HEK293 (cell line): ENCODE data around the gene BTAF1.

Experiments used
- CTCF ChIA-PET: fragments of 350-600 bp; formaldehyde crosslinking; extraction: SDS; loops from one replicate; lab custom pipeline; 2021; ENCODE audit warnings: antibody characterized with exemption; lab: Yijun Ruan, JAX
- POLR2A ChIA-PET: fragments of 300-600 bp; formaldehyde crosslinking; extraction: SDS; loops from one replicate; lab custom pipeline; 2020; ENCODE audit warnings: antibody characterized with exemption, inconsistent platforms; lab: Yijun Ruan, JAX
- H3K27ac ChIP-seq: fragments of 200-500 bp; sonication (Bioruptor generic); 2 replicates; pipeline ENCODE4 v1.5.1; 2014; ENCODE audit warnings: low read depth, low read length, control low read depth, inconsistent platforms; ENCODE audit errors: extremely low read depth
- H3K36me3 ChIP-seq, 2 experiments: fragments of 200-500 bp in 1 of 2; sonication (Bioruptor generic) in 1 of 2; 1 replicate in 1 of 2; 2 replicates in 1 of 2; pipeline ENCODE4 v1.5.1; 2014 to 2017; ENCODE audit warnings: inconsistent platforms in 2 of 2, low read length in 2 of 2; ENCODE audit not compliant: control insufficient read depth in 2 of 2, insufficient read depth in 1 of 2
- H3K4me1 ChIP-seq: fragments of 200-500 bp; sonication (Bioruptor generic); 2 replicates; pipeline ENCODE4 v1.5.1; 2014; ENCODE audit warnings: mild to moderate bottlenecking, low read length, inconsistent platforms; ENCODE audit not compliant: control insufficient read depth, insufficient read depth
- H3K4me3 ChIP-seq: 2 replicates; pipeline ENCODE4 v1.5.1; 2011; ENCODE audit warnings: low read depth, mild to moderate bottlenecking, control low read depth, low read length, moderate library complexity
- H3K9me3 ChIP-seq: fragments of 200-500 bp; sonication (Bioruptor generic); 2 replicates; pipeline ENCODE4 v1.5.1; 2014; ENCODE audit warnings: low read depth, low read length, inconsistent platforms; ENCODE audit not compliant: control insufficient read depth, insufficient read depth
- GLIS1 ChIP-seq: fragments of 450-650 bp; formaldehyde crosslinking; IDR thresholded peaks from 2 replicates; pipeline ENCODE4 v1.5.1; 2016; ENCODE audit warnings: missing biosample characterization, missing genetic modification characterization
- KLF7 ChIP-seq: fragments of 450-650 bp; formaldehyde crosslinking; IDR thresholded peaks from 2 replicates; pipeline ENCODE4 v1.5.1; 2016; ENCODE audit warnings: missing biosample characterization, missing genetic modification characterization, borderline replicate concordance
- KLF9 ChIP-seq: fragments of 450-650 bp; formaldehyde crosslinking; IDR thresholded peaks from 2 replicates; pipeline ENCODE4 v1.5.1; 2016; ENCODE audit warnings: missing biosample characterization, missing genetic modification characterization, low read depth
- PRDM1 ChIP-seq: fragments of 450-650 bp; formaldehyde crosslinking; IDR thresholded peaks from 2 replicates; pipeline ENCODE4; 2016; ENCODE audit warnings: missing biosample characterization, missing genetic modification characterization
- SP3 ChIP-seq: fragments of 450-650 bp; formaldehyde crosslinking; IDR thresholded peaks from 2 replicates; pipeline ENCODE4 v1.5.1; 2016; ENCODE audit warnings: missing biosample characterization, missing genetic modification characterization
- SP7 ChIP-seq: fragments of 450-650 bp; formaldehyde crosslinking; IDR thresholded peaks from 2 replicates; pipeline ENCODE4 v1.5.1; 2016; ENCODE audit warnings: missing biosample characterization, missing genetic modification characterization
- YY2 ChIP-seq: fragments of 450-650 bp; formaldehyde crosslinking; IDR thresholded peaks from 2 replicates; pipeline ENCODE4 v1.5.1; 2016; ENCODE audit warnings: missing biosample characterization, missing genetic modification characterization
- ZBTB21 ChIP-seq: fragments of 450-650 bp; formaldehyde crosslinking; IDR thresholded peaks from 2 replicates; pipeline ENCODE4 v1.5.1; 2017; ENCODE audit warnings: missing biosample characterization, missing genetic modification characterization
- ZFP37 ChIP-seq: fragments of 450-650 bp; formaldehyde crosslinking; IDR thresholded peaks from 2 replicates; pipeline ENCODE4 v1.5.1; 2016; ENCODE audit warnings: missing biosample characterization, missing genetic modification characterization
- ZNF157 ChIP-seq: fragments of 450-650 bp; formaldehyde crosslinking; IDR thresholded peaks from 2 replicates; pipeline ENCODE4 v1.5.1; 2016; ENCODE audit warnings: missing biosample characterization, missing genetic modification characterization
- ZNF211 ChIP-seq: fragments of 450-650 bp; formaldehyde crosslinking; IDR thresholded peaks from 2 replicates; pipeline ENCODE4 v1.5.1; 2016; ENCODE audit warnings: low read depth, missing biosample characterization, missing genetic modification characterization
- ZNF214 ChIP-seq: fragments of 450-650 bp; formaldehyde crosslinking; IDR thresholded peaks from 2 replicates; pipeline ENCODE4 v1.5.1; 2017; ENCODE audit warnings: missing biosample characterization, mild to moderate bottlenecking, missing genetic modification characterization, borderline replicate concordance
- ZNF223 ChIP-seq: fragments of 450-650 bp; formaldehyde crosslinking; IDR thresholded peaks from 2 replicates; pipeline ENCODE4 v1.5.1; 2016; ENCODE audit warnings: missing biosample characterization, missing genetic modification characterization
- ZNF341 ChIP-seq: fragments of 450-650 bp; formaldehyde crosslinking; IDR thresholded peaks from 2 replicates; pipeline ENCODE4; 2016; ENCODE audit warnings: low read depth, missing biosample characterization, missing genetic modification characterization
- ZNF394 ChIP-seq: fragments of 450-650 bp; formaldehyde crosslinking; IDR thresholded peaks from 2 replicates; pipeline ENCODE4 v1.5.1; 2016; ENCODE audit warnings: missing biosample characterization, missing genetic modification characterization, mild to moderate bottlenecking, moderate library complexity, borderline replicate concordance
- ZNF416 ChIP-seq: fragments of 450-650 bp; formaldehyde crosslinking; IDR thresholded peaks from 2 replicates; pipeline ENCODE4 v1.5.1; 2016; ENCODE audit warnings: missing biosample characterization, missing genetic modification characterization
- ZNF514 ChIP-seq: fragments of 450-650 bp; formaldehyde crosslinking; IDR thresholded peaks from 2 replicates; pipeline ENCODE4 v1.5.1; 2016; ENCODE audit warnings: missing biosample characterization, missing genetic modification characterization
- ZNF529 ChIP-seq: fragments of 450-650 bp; formaldehyde crosslinking; IDR thresholded peaks from 2 replicates; pipeline ENCODE4 v1.5.1; 2017; ENCODE audit warnings: missing genetic modification characterization, missing biosample characterization; ENCODE audit not compliant: insufficient replicate concordance
- ZNF561 ChIP-seq: fragments of 450-650 bp; IDR thresholded peaks from 2 replicates; pipeline ENCODE4 v1.5.1; 2018; ENCODE audit warnings: missing biosample characterization, missing genetic modification characterization, borderline replicate concordance
- ZNF596 ChIP-seq: fragments of 450-650 bp; IDR thresholded peaks from 2 replicates; pipeline ENCODE4 v1.5.0; 2018; ENCODE audit warnings: missing biosample characterization, mild to moderate bottlenecking, missing genetic modification characterization, moderate library complexity
- ZNF76 ChIP-seq: fragments of 450-650 bp; formaldehyde crosslinking; IDR thresholded peaks from 2 replicates; pipeline ENCODE4; 2016; ENCODE audit warnings: low read depth, missing biosample characterization, missing genetic modification characterization, borderline replicate concordance
- ZNF768 ChIP-seq: fragments of 450-650 bp; formaldehyde crosslinking; IDR thresholded peaks from 2 replicates; pipeline ENCODE4 v1.5.1; 2018; ENCODE audit warnings: missing biosample characterization, mild to moderate bottlenecking, missing genetic modification characterization
- ZNF792 ChIP-seq: fragments of 450-650 bp; formaldehyde crosslinking; IDR thresholded peaks from 2 replicates; pipeline ENCODE4 v1.5.1; 2016; ENCODE audit warnings: missing biosample characterization, missing genetic modification characterization
- TF ChIP-seq, protein P1 (sequence below): fragments of 450-650 bp; formaldehyde crosslinking; IDR thresholded peaks from 2 replicates; pipeline ENCODE4 v1.5.1; 2016; ENCODE audit warnings: missing biosample characterization, missing genetic modification characterization
- TF ChIP-seq, protein P2 (sequence below): fragments of 450-650 bp; formaldehyde crosslinking; IDR thresholded peaks from 2 replicates; pipeline ENCODE4 v1.5.1; 2016; ENCODE audit warnings: missing biosample characterization, missing genetic modification characterization
- TF ChIP-seq, protein P3 (sequence below): fragments of 450-650 bp; formaldehyde crosslinking; IDR thresholded peaks from 2 replicates; pipeline ENCODE4; 2016; ENCODE audit warnings: missing biosample characterization, missing genetic modification characterization
- TF ChIP-seq, protein P4 (sequence below): fragments of 450-650 bp; formaldehyde crosslinking; IDR thresholded peaks from 2 replicates; pipeline ENCODE4 v1.5.1; 2017; ENCODE audit warnings: missing biosample characterization, missing genetic modification characterization

BTAF1 gene

DNA sequence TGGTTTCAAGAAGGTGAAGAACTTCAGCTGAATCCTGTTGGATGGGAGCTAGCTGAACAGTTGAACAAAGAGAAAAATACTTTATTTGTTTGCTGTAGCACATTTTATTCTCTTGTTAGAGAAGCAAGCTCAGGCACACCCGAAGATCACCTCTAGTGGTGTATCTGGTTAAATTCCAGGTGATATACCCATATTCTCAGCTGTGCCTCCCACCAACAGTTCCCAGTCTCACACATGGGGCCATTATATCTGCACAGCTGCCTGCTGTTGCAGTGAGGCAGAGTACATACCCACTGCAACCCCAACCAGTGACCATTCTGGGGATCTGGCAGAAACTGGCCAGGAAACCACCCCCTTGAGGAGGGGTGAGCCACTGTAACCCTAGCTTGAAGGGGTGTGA lies 9.2 kb downstream of the BTAF1 start:
- Histone ChIP-seq H3K4me1 (peaks cover 11% of the 10 kb centered on the region), H3K36me3 (peaks cover 27 to 54% of the 10 kb centered on the region in 2 experiments), H3K27ac (no peak overlapping the region), H3K9me3 (no peaks in the 10 kb centered on the region), H3K4me3 (no peak overlapping the region)
- ChIA-PET POLR2A (interaction anchor here (1.8 kb wide), 1 partner anchor 9 kb away, joined by 10 read pairs; the partner anchor contains the start of gene BTAF1), CTCF (interaction anchor here (0.7 kb wide), 1 partner anchor 134 kb away, joined by 6 read pairs; the partner anchor contains the start of gene TNKS2)
- TF ChIP-seq ZNF223 (tag by site-specific recombination) (no peak), ZNF596 (tag by site-specific recombination) (no peak), ZNF211 (no peak), SP7 (tag by site-specific recombination) (no peak)
- TF ChIP-seq, protein P1, sequence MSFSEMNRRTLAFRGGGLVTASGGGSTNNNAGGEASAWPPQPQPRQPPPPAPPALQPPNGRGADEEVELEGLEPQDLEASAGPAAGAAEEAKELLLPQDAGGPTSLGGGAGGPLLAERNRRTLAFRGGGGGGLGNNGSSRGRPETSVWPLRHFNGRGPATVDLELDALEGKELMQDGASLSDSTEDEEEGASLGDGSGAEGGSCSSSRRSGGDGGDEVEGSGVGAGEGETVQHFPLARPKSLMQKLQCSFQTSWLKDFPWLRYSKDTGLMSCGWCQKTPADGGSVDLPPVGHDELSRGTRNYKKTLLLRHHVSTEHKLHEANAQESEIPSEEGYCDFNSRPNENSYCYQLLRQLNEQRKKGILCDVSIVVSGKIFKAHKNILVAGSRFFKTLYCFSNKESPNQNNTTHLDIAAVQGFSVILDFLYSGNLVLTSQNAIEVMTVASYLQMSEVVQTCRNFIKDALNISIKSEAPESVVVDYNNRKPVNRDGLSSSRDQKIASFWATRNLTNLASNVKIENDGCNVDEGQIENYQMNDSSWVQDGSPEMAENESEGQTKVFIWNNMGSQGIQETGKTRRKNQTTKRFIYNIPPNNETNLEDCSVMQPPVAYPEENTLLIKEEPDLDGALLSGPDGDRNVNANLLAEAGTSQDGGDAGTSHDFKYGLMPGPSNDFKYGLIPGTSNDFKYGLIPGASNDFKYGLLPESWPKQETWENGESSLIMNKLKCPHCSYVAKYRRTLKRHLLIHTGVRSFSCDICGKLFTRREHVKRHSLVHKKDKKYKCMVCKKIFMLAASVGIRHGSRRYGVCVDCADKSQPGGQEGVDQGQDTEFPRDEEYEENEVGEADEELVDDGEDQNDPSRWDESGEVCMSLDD (tag by site-specific recombination): no peak

DNA sequence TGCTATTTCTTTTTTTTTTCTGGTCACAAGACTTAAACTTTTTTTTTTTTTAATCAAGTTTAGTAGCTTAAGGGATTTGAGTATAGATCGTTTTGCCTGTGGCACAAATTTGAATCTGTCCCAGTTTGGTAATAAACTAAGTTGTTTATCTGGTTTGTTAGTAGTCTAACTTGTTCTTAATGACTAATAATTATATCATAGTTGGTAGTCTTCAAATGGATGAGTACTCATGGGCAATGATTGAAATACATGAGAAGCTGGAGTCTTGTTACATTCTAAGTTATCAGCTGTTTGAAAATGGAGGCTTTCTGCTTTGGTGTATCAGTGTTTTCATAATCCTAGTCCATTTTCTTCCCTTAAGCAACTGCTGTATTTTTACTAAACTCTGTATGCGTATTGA lies 12.3 kb downstream of the BTAF1 start:
- Histone ChIP-seq H3K4me1 (peaks cover 2% of the 10 kb centered on the region; the same call in 1 of the 2 replicates), H3K4me3 (no peak overlapping the region), H3K9me3 (no peaks in the 10 kb centered on the region)
- CTCF ChIA-PET: interaction anchor here (0.6 kb wide), 1 partner anchor 985 kb away, joined by 3 read pairs; no protein-coding TSS in a partner anchor
- TF ChIP-seq, protein P2, sequence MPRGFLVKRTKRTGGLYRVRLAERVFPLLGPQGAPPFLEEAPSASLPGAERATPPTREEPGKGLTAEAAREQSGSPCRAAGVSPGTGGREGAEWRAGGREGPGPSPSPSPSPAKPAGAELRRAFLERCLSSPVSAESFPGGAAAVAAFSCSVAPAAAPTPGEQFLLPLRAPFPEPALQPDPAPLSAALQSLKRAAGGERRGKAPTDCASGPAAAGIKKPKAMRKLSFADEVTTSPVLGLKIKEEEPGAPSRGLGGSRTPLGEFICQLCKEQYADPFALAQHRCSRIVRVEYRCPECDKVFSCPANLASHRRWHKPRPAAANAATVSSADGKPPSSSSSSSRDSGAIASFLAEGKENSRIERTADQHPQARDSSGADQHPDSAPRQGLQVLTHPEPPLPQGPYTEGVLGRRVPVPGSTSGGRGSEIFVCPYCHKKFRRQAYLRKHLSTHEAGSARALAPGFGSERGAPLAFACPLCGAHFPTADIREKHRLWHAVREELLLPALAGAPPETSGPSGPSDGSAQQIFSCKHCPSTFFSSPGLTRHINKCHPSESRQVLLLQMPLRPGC (tag by site-specific recombination): no peak
- TF ChIP-seq, protein P3, sequence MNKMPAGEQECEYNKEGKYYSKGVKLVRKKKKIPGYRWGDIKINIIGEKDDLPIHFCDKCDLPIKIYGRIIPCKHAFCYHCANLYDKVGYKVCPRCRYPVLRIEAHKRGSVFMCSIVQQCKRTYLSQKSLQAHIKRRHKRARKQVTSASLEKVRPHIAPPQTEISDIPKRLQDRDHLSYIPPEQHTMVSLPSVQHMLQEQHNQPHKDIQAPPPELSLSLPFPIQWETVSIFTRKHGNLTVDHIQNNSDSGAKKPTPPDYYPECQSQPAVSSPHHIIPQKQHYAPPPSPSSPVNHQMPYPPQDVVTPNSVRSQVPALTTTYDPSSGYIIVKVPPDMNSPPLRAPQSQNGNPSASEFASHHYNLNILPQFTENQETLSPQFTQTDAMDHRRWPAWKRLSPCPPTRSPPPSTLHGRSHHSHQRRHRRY (tag by site-specific recombination): no peak
- TF ChIP-seq KLF9 (tag by site-specific recombination): no peak
- no peak for TF ChIP-seq ZNF768 (tag by site-specific recombination)
- no peak for TF ChIP-seq ZNF514 (tag by site-specific recombination)
- no peak for TF ChIP-seq ZNF214 (tag by site-specific recombination)
- TF ChIP-seq, protein P4, sequence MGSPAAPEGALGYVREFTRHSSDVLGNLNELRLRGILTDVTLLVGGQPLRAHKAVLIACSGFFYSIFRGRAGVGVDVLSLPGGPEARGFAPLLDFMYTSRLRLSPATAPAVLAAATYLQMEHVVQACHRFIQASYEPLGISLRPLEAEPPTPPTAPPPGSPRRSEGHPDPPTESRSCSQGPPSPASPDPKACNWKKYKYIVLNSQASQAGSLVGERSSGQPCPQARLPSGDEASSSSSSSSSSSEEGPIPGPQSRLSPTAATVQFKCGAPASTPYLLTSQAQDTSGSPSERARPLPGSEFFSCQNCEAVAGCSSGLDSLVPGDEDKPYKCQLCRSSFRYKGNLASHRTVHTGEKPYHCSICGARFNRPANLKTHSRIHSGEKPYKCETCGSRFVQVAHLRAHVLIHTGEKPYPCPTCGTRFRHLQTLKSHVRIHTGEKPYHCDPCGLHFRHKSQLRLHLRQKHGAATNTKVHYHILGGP: no peak
- TF ChIP-seq YY2 (tag by site-specific recombination): no peak
- TF ChIP-seq ZBTB21 (tag by site-specific recombination): no peak
- TF ChIP-seq ZNF341 (tag by site-specific recombination): no peak
- TF ChIP-seq, all 188 proteins: peak for 0
- Histone ChIP-seq H3K36me3 (peaks cover 36 to 59% of the 10 kb centered on the region in 2 experiments), H3K27ac (no peak overlapping the region)
- POLR2A ChIA-PET: interaction anchor here (1.2 kb wide), 1 partner anchor 12 kb away, joined by 6 read pairs; the partner anchor contains the start of gene BTAF1

DNA sequence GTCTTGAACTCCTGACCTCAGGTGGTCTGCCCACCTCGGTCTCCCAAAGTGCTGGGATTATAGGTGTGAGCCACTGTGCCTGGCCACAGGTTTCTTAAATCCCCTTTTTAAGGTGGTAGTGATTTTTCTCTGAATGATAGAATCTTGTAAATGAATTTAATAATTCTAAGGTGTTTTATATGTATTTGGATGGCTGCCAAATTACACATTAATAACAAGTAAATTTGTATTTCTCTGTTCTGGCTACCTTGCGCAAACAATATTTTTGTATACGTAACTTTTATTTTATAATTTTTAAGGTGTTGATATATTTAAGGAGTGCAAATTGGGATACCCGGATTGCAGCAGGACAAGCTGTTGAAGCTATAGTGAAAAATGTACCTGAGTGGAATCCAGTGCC lies 16.1 kb downstream of the BTAF1 start:
- H3K36me3 ChIP-seq: peaks cover 49 to 58% of the 10 kb centered on the region in 2 experiments
- no peak overlapping the region for H3K27ac ChIP-seq
- no peaks in the 10 kb centered on the region for H3K9me3 ChIP-seq
- no peak overlapping the region for H3K4me3 ChIP-seq
- H3K4me1 ChIP-seq: no peaks in the 10 kb centered on the region
- CTCF ChIA-PET: no interaction called here
- POLR2A ChIA-PET: no interaction called here
- TF ChIP-seq ZNF394 (tag by site-specific recombination) (no peak), SP3 (tag by site-specific recombination) (no peak), KLF7 (tag by site-specific recombination) (no peak), GLIS1 (tag by site-specific recombination) (no peak), ZFP37 (tag by site-specific recombination) (no peak), ZNF529 (no peak), ZNF157 (no peak), ZNF792 (tag by site-specific recombination) (no peak), ZNF561 (tag by site-specific recombination) (no peak), PRDM1 (no peak), ZNF76 (tag by site-specific recombination) (no peak), ZNF416 (no peak)
